Measurements from ENCODE around the gene RGS6. TPM values are rescaled to one million over a fixed set of nuclear protein-coding genes. Genes with fewer than 3 reads are reported as not detected.
"Not testable (repeated sequence)": the region's sequence is repeated elsewhere in the genome, so short reads cannot be mapped to it uniquely, and the experiment has no call there.

Gene RGS6
- total RNA-seq, 1 donor from 2014 or later: 26.0 TPM

DNA sequence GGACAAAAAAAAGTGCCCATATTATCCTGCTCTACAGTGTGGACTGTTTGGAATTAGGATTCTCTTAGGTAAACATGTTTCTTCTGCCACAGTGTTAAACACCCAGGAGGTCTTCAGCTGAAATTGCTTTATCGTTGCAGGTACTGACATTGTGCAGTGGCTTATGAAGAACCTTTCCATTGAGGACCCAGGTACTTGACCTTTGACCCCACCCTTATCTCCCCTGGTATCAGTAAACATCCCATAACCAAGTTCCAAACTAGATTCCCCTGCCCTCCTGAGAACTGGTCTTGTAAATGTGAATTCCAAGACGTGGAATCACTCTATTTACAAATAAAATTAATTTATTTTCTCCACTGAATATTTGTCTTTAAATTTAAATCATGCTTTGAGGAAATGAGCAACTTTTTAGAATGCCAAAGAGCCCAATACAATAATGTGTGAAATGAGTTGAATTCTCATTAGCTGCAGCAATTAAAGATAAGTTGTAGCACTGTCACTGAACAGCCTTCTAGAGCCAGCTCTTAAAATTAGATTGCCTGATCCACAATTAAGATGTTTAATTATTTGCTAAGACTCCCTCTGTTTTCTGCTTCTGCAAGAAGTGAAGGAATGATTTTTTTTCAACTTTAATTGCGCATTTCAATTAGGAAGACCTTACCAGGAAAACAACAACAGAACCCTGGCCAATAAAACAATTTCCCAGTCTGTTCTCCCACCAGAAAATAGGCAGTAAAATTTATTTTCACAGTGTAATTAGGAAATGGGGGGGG lies 522.3 kb downstream of the RGS6 start:
- ATAC-seq (no peak), DNase-seq (no peak)
- intact Hi-C loops (cut with micrococcal nuclease): loop anchor here (5.0 kb wide), 1 partner anchor 622 kb away; no protein-coding TSS in a partner anchor

DNA sequence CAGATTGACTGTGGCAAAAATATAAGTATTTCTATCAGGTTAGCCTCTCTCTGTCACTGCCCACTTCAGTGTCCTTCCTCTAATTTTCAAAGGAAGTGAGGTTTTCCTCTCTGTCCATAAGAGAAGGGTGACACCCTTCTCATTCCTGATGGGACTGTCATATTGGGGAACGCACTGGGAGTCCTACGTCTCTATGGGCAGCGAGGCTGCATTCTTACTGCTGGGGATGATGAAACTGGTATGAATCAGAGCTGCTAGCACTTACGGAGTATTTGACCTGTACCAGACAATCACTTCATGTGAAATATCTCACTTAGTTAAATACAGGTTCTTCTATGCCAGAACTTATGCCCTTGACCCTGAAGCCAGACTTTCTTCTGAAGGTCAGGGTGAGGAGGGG lies 525.4 kb downstream of the RGS6 start:
- DNase-seq: no peak
- intact Hi-C loops (cut with micrococcal nuclease): loop anchor here (5.0 kb wide), 1 partner anchor 625 kb away; no protein-coding TSS in a partner anchor
- no peak for ATAC-seq

DNA sequence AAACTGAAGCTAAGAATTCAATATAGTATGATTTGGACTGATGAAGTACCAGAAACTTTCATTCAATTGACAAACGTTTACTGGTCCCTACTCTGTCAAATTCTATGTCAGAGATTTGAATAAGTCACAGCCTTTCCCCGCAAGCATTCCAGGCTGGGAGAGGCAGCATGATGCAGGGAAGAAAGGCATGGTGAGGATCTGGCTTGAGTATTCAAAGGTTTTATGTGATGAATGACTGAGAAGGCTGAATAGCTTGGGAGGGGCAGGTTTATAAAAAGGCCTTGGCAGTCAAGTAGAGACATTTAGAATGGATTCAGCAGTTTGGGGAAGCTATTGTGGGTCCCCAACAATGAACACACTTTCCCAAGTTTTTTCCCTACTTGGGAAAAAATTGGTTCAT lies 529.8 kb downstream of the RGS6 start:
- intact Hi-C loops (cut with micrococcal nuclease): no loop called here
- DNase-seq (no peak), ATAC-seq (no peak)

DNA sequence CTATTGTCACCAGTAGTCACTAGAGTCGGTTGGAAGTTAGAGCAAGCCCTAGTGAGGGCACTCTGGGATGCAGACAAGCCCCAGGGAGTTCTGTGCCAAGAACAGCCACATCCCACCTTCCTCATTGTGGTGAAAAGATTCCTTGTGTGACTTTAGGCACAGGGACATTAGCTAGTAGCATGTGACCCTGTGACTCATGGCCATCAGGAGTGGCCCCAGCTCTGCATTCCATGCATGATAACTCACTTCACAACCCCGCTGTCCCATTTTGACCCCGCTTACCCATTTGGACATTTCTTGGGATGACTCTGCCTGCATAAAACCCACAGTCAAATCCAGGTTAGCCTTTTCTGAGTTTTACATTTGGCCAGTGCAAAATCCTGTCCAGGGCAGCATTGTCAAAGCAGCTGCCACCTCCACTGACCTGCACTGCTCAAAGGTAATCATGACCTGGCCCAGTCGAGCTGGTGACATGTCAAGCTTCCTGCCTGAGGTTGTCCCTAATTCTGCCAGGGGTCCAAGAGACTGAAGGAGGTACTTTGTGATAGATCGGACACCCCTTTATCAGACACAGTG lies 531.1 kb downstream of the RGS6 start:
- ATAC-seq (peak; percentile 50), DNase-seq (no peak)
- intact Hi-C loops (cut with micrococcal nuclease): no loop called here

DNA sequence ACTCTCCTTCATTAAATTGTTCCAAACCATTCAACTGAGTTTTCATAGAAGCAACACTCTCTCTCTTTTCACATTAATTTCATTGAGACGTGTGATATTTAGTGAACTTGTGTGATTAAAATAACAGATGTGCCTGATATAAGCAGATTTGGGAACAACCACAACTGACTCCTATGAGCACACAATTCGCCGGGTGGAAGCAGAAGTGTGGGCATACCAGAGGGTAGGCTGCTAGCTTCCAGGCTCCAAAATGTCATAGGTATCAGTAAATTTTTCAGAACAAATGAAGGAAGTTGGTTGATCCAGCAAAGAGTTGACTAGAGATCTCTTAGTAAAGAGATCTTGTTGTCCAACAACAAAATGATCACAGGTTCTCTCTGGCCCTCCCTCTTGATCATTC lies 532.0 kb downstream of the RGS6 start:
- DNase-seq: no peak
- intact Hi-C loops (cut with micrococcal nuclease): no loop called here
- ATAC-seq: no peak

DNA sequence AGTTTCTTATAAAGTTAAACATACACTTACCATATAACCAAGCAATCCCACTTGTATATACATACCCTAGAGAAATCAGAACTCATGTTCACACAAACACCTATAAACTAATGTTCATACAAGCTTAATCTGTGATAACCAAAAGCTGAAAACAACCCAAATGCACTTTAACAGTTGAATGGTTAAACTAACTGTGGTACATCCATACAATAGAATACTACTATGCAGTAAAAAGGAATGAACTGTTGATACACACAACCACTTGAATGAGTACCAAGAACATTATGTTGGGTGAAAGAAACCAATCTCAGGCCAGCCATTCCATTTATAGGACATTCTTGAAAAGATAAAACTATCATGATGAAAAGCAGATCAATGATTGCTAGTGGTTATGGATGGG lies 534.1 kb downstream of the RGS6 start:
- intact Hi-C loops (cut with micrococcal nuclease): no loop called here
- DNase-seq: no peak

DNA sequence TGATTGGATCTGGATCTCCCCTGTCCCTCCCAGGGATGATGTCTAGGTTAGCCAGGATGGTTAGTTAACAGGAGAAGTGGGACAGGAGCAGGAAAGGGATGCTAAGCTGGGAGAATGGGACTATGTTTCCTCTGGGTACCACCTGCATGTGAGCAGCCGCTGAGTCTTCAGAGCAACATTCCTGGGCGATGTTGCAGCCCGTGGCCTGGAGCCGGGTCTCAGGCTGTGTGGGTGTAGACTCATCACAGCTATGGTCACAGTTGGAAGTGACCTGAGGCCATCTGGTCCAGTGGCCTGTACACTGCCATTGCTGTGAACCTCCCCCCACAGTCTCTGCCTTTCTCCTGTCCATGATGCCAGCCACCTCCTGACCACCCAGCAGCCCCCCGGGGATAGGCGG lies 539.1 kb downstream of the RGS6 start:
- no peak for DNase-seq
- ATAC-seq: no peak
- intact Hi-C loops (cut with micrococcal nuclease): no loop called here

More for the DNA sequence above, 534.1 kb downstream of the RGS6 start:
- ATAC-seq: no peak

DNA sequence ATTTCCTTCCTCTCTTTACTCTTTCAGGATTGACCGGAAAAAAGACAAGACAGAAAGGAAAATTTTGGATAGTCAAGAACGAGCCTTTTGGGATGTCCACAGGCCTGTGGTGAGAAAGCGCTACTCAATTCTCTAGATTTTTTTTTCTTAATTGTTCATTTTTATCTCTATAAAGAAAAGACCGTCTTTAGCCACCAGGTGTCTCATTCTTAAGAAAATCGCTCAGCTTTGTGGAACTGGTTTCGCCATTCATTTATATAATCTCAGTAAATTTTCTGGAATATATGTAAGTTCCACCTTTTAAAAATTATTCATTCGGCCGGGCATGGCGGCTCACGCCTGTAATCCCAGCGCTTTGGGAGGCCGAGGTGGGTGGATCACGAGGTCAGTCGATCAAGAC lies 540.6 kb downstream of the RGS6 start:
- DNase-seq: no peak
- ATAC-seq: no peak
- intact Hi-C loops (cut with micrococcal nuclease): no loop called here

DNA sequence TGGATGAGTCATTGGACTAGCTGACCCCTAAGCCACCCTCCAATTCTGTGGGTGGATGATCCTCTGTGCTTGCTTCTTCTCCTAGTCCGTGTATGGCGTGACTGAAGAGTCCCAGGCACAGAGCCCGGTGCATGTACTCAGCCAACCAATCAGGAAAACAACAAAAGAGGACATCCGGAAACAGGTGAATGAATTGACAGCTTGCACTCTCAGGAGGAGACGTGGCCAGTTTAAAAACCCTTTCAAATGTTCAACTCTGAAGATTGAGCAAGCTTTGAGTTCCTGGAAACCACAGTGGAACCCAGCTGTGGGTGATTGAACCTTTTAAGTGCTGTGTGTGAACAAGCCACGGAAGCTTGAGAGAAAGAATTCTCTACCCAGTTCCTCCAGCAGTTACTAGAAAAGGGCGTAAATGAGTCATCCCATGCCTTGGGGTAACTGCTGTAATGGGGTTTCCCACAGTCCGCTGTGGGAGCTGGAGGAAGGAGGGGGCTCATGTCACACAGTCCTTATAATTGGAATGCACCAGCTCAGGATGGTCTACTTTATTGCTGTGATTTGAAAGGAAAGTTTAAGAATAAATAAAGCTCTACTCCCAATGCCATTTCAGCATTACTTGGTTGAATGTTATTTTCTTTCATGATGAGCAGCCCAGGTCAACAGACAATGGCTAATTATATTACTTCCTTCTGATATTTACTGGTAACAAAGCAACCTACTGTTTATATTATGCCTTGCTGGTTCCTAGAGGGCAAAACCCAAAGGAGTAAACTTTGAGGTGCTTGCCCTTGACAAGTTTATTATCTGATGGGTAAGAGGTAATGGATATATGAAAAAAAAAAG lies 544.6 kb downstream of the RGS6 start:
- ATAC-seq (peak; percentile 93), DNase-seq (peak; percentile 54)
- intact Hi-C loops (cut with micrococcal nuclease): no loop called here

DNA sequence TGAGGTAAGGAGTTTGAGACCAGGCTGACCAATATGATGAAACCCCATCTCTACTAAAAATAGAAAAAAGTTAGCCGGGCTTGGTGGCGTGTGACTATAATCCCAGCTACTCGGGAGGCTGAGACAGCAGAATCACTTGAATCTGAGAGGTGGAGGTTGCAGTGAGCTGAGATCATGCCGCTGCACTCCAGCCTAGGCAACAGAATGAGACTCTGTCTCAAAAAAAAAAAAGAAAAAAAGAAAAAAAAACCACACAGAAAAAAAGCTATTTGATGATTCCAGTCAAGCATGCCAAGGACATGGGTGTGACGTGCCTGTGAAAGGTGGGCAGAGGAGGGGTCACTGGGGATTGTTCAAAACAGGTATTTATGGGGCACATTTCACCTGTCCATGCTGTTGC lies 545.3 kb downstream of the RGS6 start:
- ATAC-seq; intact Hi-C loops (cut with micrococcal nuclease); DNase-seq: not testable (repeated sequence)

DNA sequence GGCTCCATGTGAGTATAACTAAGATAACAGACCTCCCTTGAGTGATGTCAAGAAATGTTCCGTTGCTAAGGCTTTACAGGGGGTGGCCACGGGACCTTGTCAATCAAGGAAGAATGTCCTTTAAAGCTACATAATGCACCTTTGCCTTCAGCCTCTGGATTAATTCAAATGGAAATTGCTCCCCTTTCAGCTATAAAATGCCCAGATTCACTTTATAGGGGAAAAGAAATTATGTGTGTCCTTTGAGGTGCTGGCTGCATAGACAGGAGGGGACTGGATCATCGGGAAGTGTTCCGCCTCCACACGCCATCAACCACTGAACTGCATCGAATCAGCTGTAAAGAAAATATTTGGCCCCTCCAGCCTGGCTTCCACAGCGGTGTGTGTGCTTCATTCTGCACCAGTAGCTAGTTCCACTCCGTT lies 546.3 kb downstream of the RGS6 start:
- intact Hi-C loops (cut with micrococcal nuclease): no loop called here
- no peak for ATAC-seq
- no peak for DNase-seq

DNA sequence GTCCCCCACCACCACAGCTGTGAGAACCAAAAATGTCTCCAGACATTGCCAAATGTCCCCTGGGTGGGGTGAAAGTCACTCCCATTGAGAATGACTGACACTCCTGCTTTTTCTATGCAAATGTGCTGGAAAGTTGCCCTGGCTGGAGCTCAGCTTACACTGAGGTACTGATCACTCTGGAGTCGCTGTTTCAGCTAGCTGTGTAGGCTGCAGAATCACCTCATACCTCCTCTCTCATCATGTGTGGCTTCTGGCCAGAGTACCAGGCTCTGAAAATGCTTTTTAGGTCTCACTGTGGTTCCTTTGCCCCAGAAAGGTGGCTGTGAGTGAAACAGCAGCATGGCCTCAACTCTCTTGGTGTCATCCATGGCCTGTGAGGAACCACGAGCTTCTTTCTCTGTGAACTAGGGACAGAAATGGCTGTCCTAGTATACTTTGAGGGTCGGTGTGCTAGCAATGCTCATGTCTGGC lies 547.3 kb downstream of the RGS6 start:
- intact Hi-C loops (cut with micrococcal nuclease): no loop called here
- ATAC-seq (no peak), DNase-seq (no peak)

DNA sequence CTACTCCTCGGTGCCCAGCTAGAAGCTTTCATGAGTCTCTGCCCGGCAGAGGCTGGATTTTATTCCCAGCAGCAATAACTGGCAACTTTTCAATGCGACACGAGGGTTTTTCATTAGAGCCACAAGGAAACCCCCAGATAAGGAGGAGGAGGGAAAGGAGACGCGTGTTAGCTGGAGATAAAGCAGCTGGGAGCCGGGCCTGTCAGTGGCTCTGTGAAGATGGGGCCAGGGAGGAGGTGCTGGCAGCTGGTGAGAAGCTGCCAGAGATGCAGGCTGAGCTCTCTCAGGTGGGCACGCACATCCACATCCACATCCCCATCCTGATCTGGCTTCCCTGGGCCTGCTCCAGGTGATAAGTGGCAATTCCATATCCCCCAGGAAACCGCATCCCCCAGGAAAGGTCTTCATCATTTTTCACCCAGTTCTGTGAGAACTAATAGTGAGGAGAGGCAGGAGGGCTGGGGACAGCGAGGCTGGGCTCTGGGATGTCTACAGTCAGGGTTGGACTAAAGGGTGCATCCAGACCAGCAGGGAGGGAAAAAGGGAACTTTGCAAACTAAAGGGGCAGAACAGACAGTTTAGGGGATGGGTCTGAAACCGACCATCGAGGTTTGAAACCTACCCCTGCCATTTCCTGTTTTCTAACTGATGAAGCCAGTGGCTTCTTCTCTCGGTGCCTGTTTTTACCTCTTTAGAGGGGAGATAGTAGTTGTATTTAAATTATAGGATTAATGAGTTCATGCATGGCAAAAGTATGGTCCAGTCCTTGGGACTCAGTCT lies 548.4 kb downstream of the RGS6 start:
- intact Hi-C loops (cut with micrococcal nuclease): no loop called here
- DNase-seq: no peak
- no peak for ATAC-seq

DNA sequence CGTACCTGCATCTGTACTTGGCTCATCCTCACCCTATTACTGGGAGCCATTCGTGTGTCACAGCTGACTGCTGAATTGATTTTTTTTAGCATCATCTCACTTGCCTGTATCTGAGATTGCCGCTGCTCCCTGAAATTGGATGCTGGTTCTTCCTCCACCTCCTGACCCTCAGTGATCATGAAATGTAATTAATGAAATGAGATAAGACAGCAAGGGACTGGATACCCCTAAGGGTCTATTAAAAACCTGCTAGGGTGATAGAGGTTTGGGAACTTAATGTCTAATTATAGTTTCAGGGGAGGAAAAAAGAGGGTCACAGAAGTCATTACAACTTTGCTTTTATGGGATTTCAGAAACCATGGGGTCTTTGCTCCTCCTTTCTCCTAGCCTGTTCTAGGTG lies 551.1 kb downstream of the RGS6 start:
- intact Hi-C loops (cut with micrococcal nuclease): no loop called here
- DNase-seq (no peak), ATAC-seq (no peak)

DNA sequence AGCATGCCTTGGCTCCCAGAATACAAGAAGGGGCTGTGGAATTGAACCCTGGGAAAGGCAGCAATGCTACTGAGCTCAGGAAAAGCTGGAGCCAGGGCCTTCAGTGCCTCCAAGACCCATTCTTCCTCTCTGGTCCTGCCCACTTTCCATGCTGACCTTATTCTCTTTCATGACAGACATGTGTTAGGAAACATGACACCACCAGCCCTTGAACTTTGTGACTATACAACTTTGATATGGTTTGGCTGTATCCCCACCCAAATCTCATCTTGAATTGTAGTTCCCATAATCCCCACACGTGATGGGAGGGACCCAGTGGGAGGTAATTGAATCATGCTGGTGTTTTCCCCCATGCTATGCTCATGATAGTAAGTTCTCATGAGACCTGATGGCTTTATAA lies 553.5 kb downstream of the RGS6 start:
- no peak for ATAC-seq
- intact Hi-C loops (cut with micrococcal nuclease): no loop called here
- DNase-seq: no peak

DNA sequence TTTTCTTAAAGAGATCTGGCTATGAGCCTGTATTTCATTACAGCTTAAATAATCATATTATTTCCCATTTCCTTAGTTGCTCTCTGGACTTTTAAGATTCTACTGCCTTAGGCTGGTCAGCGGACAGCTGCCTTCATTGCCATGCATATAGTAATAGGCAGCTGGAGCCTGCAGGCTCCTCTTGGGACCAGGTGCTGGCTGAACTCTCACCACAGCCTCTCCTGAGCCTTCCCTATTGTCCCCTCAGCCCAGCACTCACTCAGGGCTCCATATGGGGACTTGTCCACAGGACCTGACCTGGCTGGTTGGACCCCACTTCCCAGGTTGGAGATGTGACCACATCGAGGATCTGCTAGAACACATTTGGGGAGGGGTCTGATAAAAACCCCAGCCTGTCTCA lies 556.3 kb downstream of the RGS6 start:
- intact Hi-C loops (cut with micrococcal nuclease): no loop called here
- DNase-seq (no peak), ATAC-seq (no peak)

DNA sequence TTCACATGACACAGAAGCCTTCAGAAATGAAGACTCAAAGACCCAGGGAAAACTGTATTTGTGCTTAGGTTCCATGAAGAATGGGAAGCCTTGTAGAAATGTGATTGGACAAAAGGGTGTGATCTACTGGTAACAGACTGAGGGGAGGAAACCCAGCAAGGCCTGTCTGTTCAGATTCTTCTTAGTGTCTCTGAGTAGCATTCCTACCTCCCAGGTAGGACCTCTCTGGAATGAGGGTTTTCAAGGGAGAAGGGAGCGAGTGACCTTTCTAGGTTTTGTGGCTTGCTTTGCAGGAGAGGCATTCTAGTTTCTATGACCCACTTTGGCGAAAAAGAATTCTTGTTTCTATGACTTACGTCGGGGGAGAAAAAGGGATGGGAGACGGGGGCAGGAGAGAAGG lies 560.0 kb downstream of the RGS6 start:
- intact Hi-C loops (cut with micrococcal nuclease): no loop called here
- DNase-seq (no peak), ATAC-seq (no peak)

DNA sequence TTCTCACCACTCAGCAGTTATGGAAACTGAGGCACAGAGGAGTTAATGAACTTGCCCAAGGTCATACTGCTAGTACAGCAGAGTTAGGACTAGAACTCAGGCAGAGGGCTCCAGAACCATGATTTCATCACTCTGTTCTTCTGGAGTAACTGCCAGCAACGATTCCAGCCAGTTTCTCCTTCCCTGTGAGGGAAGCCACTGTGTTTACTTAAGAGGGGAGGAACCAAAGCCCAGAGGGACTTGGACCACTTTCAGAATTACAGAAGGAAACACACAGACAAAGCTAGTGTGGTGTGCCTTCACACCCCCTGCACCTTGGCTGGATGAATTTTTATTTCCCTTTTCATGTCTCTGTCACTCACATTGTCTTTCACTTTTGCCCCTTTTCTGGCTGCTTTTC lies 563.4 kb downstream of the RGS6 start:
- DNase-seq (no peak), ATAC-seq (peak; percentile 57)
- intact Hi-C loops (cut with micrococcal nuclease): no loop called here

DNA sequence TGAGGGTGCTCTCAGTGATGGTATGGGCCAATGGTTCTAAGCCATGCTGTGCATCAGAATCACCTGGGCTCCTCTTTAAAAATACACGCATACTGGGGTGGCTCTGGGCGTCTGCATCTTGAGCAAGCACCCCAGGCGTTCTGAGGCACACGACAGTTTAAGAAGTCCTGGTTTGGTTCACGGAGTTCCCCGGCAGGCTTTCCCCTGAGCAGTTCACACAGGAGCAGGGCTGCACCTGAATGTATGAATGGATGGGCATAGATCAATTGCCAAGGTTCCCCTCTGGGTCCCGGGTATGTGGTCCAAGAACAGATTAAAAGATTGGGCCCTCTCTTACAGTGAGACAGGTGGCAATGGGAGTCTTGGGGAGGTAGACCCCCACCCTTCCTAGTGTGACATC lies 566.4 kb downstream of the RGS6 start:
- intact Hi-C loops (cut with micrococcal nuclease): no loop called here
- ATAC-seq: no peak
- DNase-seq: no peak
